HEK293 (cell line): Measurements from ENCODE around the gene GLI1.

ENCODE experiments used
- EGR2 ChIP-seq: fragments of 450-650 bp; formaldehyde crosslinking; IDR thresholded peaks from 2 replicates; pipeline ENCODE4 v1.5.1; 2016; ENCODE audit warnings: low read depth, missing biosample characterization, missing genetic modification characterization
- GLIS1 ChIP-seq: fragments of 450-650 bp; formaldehyde crosslinking; IDR thresholded peaks from 2 replicates; pipeline ENCODE4 v1.5.1; 2016; ENCODE audit warnings: missing biosample characterization, missing genetic modification characterization
- IKZF3 ChIP-seq: fragments of 450-650 bp; IDR thresholded peaks from 2 replicates; pipeline ENCODE4 v1.5.0; 2018; ENCODE audit warnings: missing biosample characterization, mild to moderate bottlenecking, missing genetic modification characterization, moderate library complexity
- MEIS1 ChIP-seq: sonication (generic); formaldehyde crosslinking; IDR thresholded peaks from 2 replicates; pipeline ENCODE4 v1.8.1; 2022; ENCODE audit warnings: missing genetic modification reagents, mild to moderate bottlenecking, borderline replicate concordance
- OSR2 ChIP-seq: fragments of 450-650 bp; formaldehyde crosslinking; IDR thresholded peaks from 2 replicates; pipeline ENCODE4 v1.5.1; 2016; ENCODE audit warnings: missing biosample characterization, missing genetic modification characterization
- PATZ1 ChIP-seq: fragments of 450-650 bp; formaldehyde crosslinking; IDR thresholded peaks from 2 replicates; pipeline ENCODE4 v1.5.1; 2016; ENCODE audit warnings: missing biosample characterization, missing genetic modification characterization
- SCRT2 ChIP-seq: fragments of 450-650 bp; formaldehyde crosslinking; IDR thresholded peaks from 2 replicates; pipeline ENCODE4 v1.5.1; 2016; ENCODE audit warnings: missing biosample characterization, missing genetic modification characterization
- SP2 ChIP-seq: fragments of 450-650 bp; formaldehyde crosslinking; IDR thresholded peaks from 2 replicates; pipeline ENCODE4 v1.5.1; 2016; ENCODE audit warnings: missing biosample characterization, missing genetic modification characterization
- ZBTB17 ChIP-seq: fragments of 450-650 bp; formaldehyde crosslinking; IDR thresholded peaks from 2 replicates; pipeline ENCODE4 v1.5.1; 2016; ENCODE audit warnings: missing biosample characterization, missing genetic modification characterization
- ZBTB20 ChIP-seq: fragments of 450-650 bp; formaldehyde crosslinking; IDR thresholded peaks from 2 replicates; pipeline ENCODE4 v1.5.1; 2016; ENCODE audit warnings: missing biosample characterization, missing genetic modification characterization
- ZBTB21 ChIP-seq: fragments of 450-650 bp; formaldehyde crosslinking; IDR thresholded peaks from 2 replicates; pipeline ENCODE4 v1.5.1; 2017; ENCODE audit warnings: missing biosample characterization, missing genetic modification characterization
- ZBTB8A ChIP-seq: fragments of 450-650 bp; formaldehyde crosslinking; IDR thresholded peaks from 2 replicates; pipeline ENCODE4 v1.5.1; 2016; ENCODE audit warnings: missing biosample characterization, missing genetic modification characterization
- ZFP69B ChIP-seq: fragments of 450-650 bp; formaldehyde crosslinking; IDR thresholded peaks from 2 replicates; pipeline ENCODE4 v1.5.1; 2016; ENCODE audit warnings: missing biosample characterization, missing genetic modification characterization
- ZNF19 ChIP-seq: fragments of 450-650 bp; formaldehyde crosslinking; IDR thresholded peaks from 2 replicates; pipeline ENCODE4; 2016; ENCODE audit warnings: missing biosample characterization, missing genetic modification characterization, low read depth
- ZNF324 ChIP-seq: fragments of 450-650 bp; formaldehyde crosslinking; IDR thresholded peaks from 2 replicates; pipeline ENCODE4 v1.5.1; 2016; ENCODE audit warnings: missing biosample characterization, missing genetic modification characterization
- ZNF335 ChIP-seq: fragments of 450-650 bp; formaldehyde crosslinking; conservative IDR thresholded peaks from 2 replicates; pipeline ENCODE4 v1.5.1; 2016; ENCODE audit warnings: missing biosample characterization, missing genetic modification characterization
- ZNF341 ChIP-seq: fragments of 450-650 bp; formaldehyde crosslinking; IDR thresholded peaks from 2 replicates; pipeline ENCODE4; 2016; ENCODE audit warnings: low read depth, missing biosample characterization, missing genetic modification characterization
- ZNF354C ChIP-seq: fragments of 450-650 bp; formaldehyde crosslinking; IDR thresholded peaks from 2 replicates; pipeline ENCODE4 v1.5.1; 2016; ENCODE audit warnings: missing biosample characterization, missing genetic modification characterization, low read depth, borderline replicate concordance
- ZNF366 ChIP-seq: fragments of 450-650 bp; formaldehyde crosslinking; conservative IDR thresholded peaks from 2 replicates; pipeline ENCODE4 v1.5.1; 2016; ENCODE audit warnings: missing biosample characterization, missing genetic modification characterization
- ZNF394 ChIP-seq: fragments of 450-650 bp; formaldehyde crosslinking; IDR thresholded peaks from 2 replicates; pipeline ENCODE4 v1.5.1; 2016; ENCODE audit warnings: missing biosample characterization, missing genetic modification characterization, mild to moderate bottlenecking, moderate library complexity, borderline replicate concordance
- ZNF404 ChIP-seq: fragments of 450-650 bp; formaldehyde crosslinking; IDR thresholded peaks from 2 replicates; pipeline ENCODE4 v1.5.1; 2017; ENCODE audit warnings: missing biosample characterization, missing genetic modification characterization
- ZNF426 ChIP-seq: fragments of 450-650 bp; formaldehyde crosslinking; IDR thresholded peaks from 2 replicates; pipeline ENCODE4 v1.5.1; 2017; ENCODE audit warnings: missing biosample characterization, missing genetic modification characterization, mild to moderate bottlenecking, inconsistent platforms, moderate library complexity
- ZNF501 ChIP-seq: fragments of 450-650 bp; formaldehyde crosslinking; IDR thresholded peaks from 2 replicates; pipeline ENCODE4 v1.5.1; 2016; ENCODE audit warnings: missing biosample characterization, missing genetic modification characterization
- ZNF548 ChIP-seq: fragments of 450-650 bp; formaldehyde crosslinking; IDR thresholded peaks from 2 replicates; pipeline ENCODE4 v1.5.1; 2016; ENCODE audit warnings: missing biosample characterization, missing genetic modification characterization
- ZNF561 ChIP-seq: fragments of 450-650 bp; IDR thresholded peaks from 2 replicates; pipeline ENCODE4 v1.5.1; 2018; ENCODE audit warnings: missing biosample characterization, missing genetic modification characterization, borderline replicate concordance
- ZNF629 ChIP-seq: fragments of 450-650 bp; formaldehyde crosslinking; IDR thresholded peaks from 2 replicates; pipeline ENCODE4 v1.5.1; 2017; ENCODE audit warnings: missing biosample characterization, missing genetic modification characterization
- ZNF701 ChIP-seq: fragments of 450-650 bp; formaldehyde crosslinking; IDR thresholded peaks from 2 replicates; pipeline ENCODE4 v1.5.1; 2016; ENCODE audit warnings: missing biosample characterization, missing genetic modification characterization
- ZNF843 ChIP-seq: fragments of 450-650 bp; formaldehyde crosslinking; IDR thresholded peaks from 2 replicates; pipeline ENCODE4 v1.5.1; 2016; ENCODE audit warnings: missing biosample characterization, missing genetic modification characterization
- ZSCAN5A ChIP-seq: fragments of 450-650 bp; formaldehyde crosslinking; IDR thresholded peaks from 2 replicates; pipeline ENCODE4 v1.5.1; 2016; ENCODE audit warnings: missing biosample characterization, missing genetic modification characterization
- TF ChIP-seq, protein P1 (sequence below): fragments of 450-650 bp; formaldehyde crosslinking; IDR thresholded peaks from 2 replicates; pipeline ENCODE4 v1.5.1; 2016; ENCODE audit warnings: missing biosample characterization, missing genetic modification characterization, borderline replicate concordance
- TF ChIP-seq, protein P2 (sequence below): fragments of 450-650 bp; formaldehyde crosslinking; IDR thresholded peaks from 2 replicates; pipeline ENCODE4 v1.5.1; 2016; ENCODE audit warnings: missing biosample characterization, missing genetic modification characterization
- TF ChIP-seq, protein P3 (sequence below): fragments of 450-650 bp; formaldehyde crosslinking; IDR thresholded peaks from 2 replicates; pipeline ENCODE4 v1.5.1; 2016; ENCODE audit warnings: missing biosample characterization, missing genetic modification characterization, borderline replicate concordance

Gene GLI1

GRCh38 chr12:57430931-57431566 is 28.5 kb upstream of the GLI1 start, which contains the start of gene R3HDM2 (continued):
- TF ChIP-seq, protein P1, sequence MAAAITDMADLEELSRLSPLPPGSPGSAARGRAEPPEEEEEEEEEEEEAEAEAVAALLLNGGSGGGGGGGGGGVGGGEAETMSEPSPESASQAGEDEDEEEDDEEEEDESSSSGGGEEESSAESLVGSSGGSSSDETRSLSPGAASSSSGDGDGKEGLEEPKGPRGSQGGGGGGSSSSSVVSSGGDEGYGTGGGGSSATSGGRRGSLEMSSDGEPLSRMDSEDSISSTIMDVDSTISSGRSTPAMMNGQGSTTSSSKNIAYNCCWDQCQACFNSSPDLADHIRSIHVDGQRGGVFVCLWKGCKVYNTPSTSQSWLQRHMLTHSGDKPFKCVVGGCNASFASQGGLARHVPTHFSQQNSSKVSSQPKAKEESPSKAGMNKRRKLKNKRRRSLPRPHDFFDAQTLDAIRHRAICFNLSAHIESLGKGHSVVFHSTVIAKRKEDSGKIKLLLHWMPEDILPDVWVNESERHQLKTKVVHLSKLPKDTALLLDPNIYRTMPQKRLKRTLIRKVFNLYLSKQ (tag by site-specific recombination) = no peak
- TF ChIP-seq, protein P2, sequence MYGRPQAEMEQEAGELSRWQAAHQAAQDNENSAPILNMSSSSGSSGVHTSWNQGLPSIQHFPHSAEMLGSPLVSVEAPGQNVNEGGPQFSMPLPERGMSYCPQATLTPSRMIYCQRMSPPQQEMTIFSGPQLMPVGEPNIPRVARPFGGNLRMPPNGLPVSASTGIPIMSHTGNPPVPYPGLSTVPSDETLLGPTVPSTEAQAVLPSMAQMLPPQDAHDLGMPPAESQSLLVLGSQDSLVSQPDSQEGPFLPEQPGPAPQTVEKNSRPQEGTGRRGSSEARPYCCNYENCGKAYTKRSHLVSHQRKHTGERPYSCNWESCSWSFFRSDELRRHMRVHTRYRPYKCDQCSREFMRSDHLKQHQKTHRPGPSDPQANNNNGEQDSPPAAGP = peak; percentile 47
- TF ChIP-seq ZNF19 (tag by site-specific recombination) (no peak), ZBTB8A (tag by site-specific recombination) (peak; percentile 91), ZNF366 (tag by site-specific recombination) (peak; percentile 92), ZNF341 (tag by site-specific recombination) (peak; percentile 76), ZNF354C (tag by site-specific recombination) (no peak), OSR2 (tag by site-specific recombination) (peak; percentile 57), ZNF843 (0 out of 2 replicates have a peak, but pooled peaks have one; percentile 29), IKZF3 (tag by site-specific recombination) (peak; percentile 71), ZNF701 (tag by site-specific recombination) (0 out of 2 replicates have a peak, but pooled peaks have one; percentile 39), ZNF404 (tag by site-specific recombination) (no peak), ZBTB21 (tag by site-specific recombination) (peak; percentile 98), ZNF561 (tag by site-specific recombination) (peak; percentile 61; the same call in 1 of the 2 replicates), ZNF335 (tag by site-specific recombination) (peak; percentile 41), ZNF548 (tag by site-specific recombination) (no peak), GLIS1 (tag by site-specific recombination) (peak; percentile 86), ZBTB17 (peak; percentile 92), ZSCAN5A (peak; percentile 65; the same call in 1 of the 2 replicates), ZNF394 (peak; percentile 30; the same call in 1 of the 2 replicates), ZNF501 (tag by site-specific recombination) (peak; percentile 64), ZFP69B (tag by site-specific recombination) (peak; percentile 76; the same call in 1 of the 2 replicates), ZBTB20 (peak; percentile 54; the same call in 1 of the 2 replicates), SP2 (tag by site-specific recombination) (peak; percentile 79), MEIS1 (CRISPR knock-in tag) (no peak), ZNF629 (tag by site-specific recombination) (peak; percentile 99), ZNF426 (tag by site-specific recombination) (no peak), PATZ1 (tag by site-specific recombination) (peak; percentile 70), ZNF324 (tag by site-specific recombination) (peak; percentile 24; the same call in 1 of the 2 replicates), EGR2 (no peak), SCRT2 (tag by site-specific recombination) (peak; percentile 28; the same call in 1 of the 2 replicates)
- TF ChIP-seq, protein P3, sequence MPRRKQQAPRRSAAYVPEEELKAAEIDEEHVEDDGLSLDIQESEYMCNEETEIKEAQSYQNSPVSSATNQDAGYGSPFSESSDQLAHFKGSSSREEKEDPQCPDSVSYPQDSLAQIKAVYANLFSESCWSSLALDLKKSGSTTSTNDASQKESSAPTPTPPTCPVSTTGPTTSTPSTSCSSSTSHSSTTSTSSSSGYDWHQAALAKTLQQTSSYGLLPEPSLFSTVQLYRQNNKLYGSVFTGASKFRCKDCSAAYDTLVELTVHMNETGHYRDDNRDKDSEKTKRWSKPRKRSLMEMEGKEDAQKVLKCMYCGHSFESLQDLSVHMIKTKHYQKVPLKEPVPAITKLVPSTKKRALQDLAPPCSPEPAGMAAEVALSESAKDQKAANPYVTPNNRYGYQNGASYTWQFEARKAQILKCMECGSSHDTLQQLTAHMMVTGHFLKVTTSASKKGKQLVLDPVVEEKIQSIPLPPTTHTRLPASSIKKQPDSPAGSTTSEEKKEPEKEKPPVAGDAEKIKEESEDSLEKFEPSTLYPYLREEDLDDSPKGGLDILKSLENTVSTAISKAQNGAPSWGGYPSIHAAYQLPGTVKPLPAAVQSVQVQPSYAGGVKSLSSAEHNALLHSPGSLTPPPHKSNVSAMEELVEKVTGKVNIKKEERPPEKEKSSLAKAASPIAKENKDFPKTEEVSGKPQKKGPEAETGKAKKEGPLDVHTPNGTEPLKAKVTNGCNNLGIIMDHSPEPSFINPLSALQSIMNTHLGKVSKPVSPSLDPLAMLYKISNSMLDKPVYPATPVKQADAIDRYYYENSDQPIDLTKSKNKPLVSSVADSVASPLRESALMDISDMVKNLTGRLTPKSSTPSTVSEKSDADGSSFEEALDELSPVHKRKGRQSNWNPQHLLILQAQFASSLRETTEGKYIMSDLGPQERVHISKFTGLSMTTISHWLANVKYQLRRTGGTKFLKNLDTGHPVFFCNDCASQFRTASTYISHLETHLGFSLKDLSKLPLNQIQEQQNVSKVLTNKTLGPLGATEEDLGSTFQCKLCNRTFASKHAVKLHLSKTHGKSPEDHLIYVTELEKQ (tag by site-specific recombination) = no peak
